Nephron (organoid): ENCODE measurements around the gene HIVEP1.

Experiments used
- H3K27ac Mint-ChIP-seq, 3 experiments: 2 replicates each; pipeline ENCODE4 v1.8.0; 2020; ENCODE audit warnings: mixed read lengths in 3 of 3, mild to moderate bottlenecking in 2 of 3, moderate library complexity in 1 of 3
- H3K27me3 Mint-ChIP-seq: 2 replicates; pipeline ENCODE4 v1.8.0; 2021; ENCODE audit warnings: low read depth, mild to moderate bottlenecking, moderate library complexity, mixed read lengths
- H3K36me3 Mint-ChIP-seq: 2 replicates; pipeline ENCODE4 v1.8.0; 2020; ENCODE audit warnings: low read depth, mixed read lengths
- H3K4me1 Mint-ChIP-seq: 2 replicates; pipeline ENCODE4 v1.8.0; 2020; ENCODE audit warnings: mixed read lengths
- H3K4me3 Mint-ChIP-seq, 3 experiments: 2 replicates each; pipeline ENCODE4 v1.8.0; 2020; ENCODE audit warnings: mild to moderate bottlenecking in 3 of 3, mixed read lengths in 3 of 3, moderate library complexity in 2 of 3
- H3K9me3 Mint-ChIP-seq: 2 replicates; pipeline ENCODE4 v1.8.0; 2020; ENCODE audit warnings: mixed read lengths
- TF ChIP-seq, protein P1 (sequence below), 3 experiments: fragments of 200-600 bp; sonication (generic); IDR thresholded peaks; one replicate each; pipeline ENCODE4 v1.5.0; 2021; ENCODE audit warnings: antibody characterized with exemption in 3 of 3; ENCODE audit not compliant: unreplicated experiment in 3 of 3

HIVEP1 gene

DNA sequence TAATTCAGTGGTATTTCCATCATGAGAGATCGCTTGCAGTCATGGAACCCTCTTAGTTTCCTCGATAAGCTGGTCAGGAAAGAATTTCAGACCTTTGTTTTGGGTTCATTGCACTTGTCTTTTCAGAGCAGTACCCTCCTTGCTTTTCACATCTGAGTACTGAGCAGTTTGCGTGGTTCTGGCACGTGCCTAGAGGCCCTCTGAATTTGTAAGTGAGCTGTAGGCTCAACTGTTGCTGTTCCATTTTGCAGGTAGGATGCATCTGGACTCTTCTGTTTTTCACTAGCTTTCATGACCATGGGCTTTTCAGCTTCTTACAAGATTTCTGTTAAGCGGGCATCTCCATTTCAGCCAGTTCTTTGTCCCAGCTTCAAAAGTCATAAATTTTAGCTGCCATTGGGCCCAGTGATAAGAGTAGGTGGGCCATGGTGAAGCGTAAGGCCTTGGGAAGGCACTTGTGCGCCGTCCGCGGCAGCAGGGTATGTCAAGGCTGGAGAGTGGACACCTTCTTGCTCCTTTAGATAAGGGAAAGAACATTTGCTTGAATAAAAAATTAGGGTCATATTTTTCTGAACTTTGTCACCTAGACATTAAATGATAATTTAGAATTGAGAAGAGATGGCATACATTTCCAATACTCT lies 35.8 kb downstream of the HIVEP1 start:
- H3K27ac Mint-ChIP-seq = no peak overlapping the region
- H3K27me3 Mint-ChIP-seq = peaks cover 4% of the 10 kb centered on the region
- H3K4me3 Mint-ChIP-seq = no peak overlapping the region
- H3K9me3 Mint-ChIP-seq = no peaks in the 10 kb centered on the region
- TF ChIP-seq, protein P1, sequence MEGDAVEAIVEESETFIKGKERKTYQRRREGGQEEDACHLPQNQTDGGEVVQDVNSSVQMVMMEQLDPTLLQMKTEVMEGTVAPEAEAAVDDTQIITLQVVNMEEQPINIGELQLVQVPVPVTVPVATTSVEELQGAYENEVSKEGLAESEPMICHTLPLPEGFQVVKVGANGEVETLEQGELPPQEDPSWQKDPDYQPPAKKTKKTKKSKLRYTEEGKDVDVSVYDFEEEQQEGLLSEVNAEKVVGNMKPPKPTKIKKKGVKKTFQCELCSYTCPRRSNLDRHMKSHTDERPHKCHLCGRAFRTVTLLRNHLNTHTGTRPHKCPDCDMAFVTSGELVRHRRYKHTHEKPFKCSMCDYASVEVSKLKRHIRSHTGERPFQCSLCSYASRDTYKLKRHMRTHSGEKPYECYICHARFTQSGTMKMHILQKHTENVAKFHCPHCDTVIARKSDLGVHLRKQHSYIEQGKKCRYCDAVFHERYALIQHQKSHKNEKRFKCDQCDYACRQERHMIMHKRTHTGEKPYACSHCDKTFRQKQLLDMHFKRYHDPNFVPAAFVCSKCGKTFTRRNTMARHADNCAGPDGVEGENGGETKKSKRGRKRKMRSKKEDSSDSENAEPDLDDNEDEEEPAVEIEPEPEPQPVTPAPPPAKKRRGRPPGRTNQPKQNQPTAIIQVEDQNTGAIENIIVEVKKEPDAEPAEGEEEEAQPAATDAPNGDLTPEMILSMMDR (IDR thresholded peaks at IDR 0.05; ENCODE audit: unreplicated experiment in 3 of 3) = no peak
- H3K36me3 Mint-ChIP-seq = peaks cover 13% of the 10 kb centered on the region
- H3K4me1 Mint-ChIP-seq = peaks cover 26% of the 10 kb centered on the region

DNA sequence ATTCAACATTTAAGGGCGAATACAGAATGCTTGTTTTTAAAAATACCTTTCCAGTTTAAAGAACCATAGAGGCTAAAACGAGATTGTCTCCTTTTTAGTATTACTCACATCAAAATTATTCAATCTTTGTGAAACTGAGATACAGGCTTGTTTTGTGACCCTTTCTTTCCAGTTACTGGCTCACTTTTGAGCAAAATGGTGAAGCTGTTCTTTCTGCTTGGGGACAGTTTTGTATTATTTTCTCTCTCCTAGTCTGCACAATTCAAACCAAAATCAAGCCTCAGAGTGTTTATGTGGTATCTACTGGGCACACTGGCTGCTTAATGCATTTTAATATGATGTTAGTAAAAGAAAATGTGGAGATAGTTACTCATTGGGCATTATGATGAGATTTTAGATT lies 36.5 kb downstream of the HIVEP1 start:
- Mint-ChIP-seq H3K4me3 (no peak overlapping the region), H3K27me3 (peaks cover 4% of the 10 kb centered on the region)
- TF ChIP-seq, protein P1 (IDR thresholded peaks at IDR 0.05; ENCODE audit: unreplicated experiment in 3 of 3) = no peak

DNA sequence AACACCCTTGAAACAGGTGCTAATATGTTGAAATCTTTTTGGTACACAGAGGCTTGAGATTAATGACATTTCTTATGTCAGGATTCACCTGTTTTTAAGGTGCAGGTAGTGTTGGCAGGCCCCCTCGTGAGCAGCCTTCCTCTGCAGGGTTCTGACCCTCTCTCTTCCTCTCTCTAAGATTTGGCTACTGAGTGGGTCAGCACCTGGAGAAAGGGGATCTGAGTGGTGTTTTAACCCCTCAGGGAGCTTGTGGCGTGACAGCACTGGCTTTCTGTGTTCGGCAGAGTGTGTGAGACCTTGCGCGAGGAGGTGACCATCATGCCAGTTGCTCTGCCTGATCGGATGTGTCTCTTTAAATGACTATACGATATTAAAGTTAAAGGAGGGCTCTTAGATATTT lies 37.1 kb downstream of the HIVEP1 start:
- H3K27ac Mint-ChIP-seq = no peak overlapping the region
- H3K27me3 Mint-ChIP-seq = peaks cover 4% of the 10 kb centered on the region
- TF ChIP-seq, protein P1 (IDR thresholded peaks at IDR 0.05; ENCODE audit: unreplicated experiment in 3 of 3) = no peak
- no peak overlapping the region for H3K4me3 Mint-ChIP-seq
- peaks cover 21% of the 10 kb centered on the region for H3K4me1 Mint-ChIP-seq
- H3K36me3 Mint-ChIP-seq = peaks cover 11% of the 10 kb centered on the region
- no peaks in the 10 kb centered on the region for H3K9me3 Mint-ChIP-seq

More for the DNA sequence above, 36.5 kb downstream of the HIVEP1 start:
- H3K27ac Mint-ChIP-seq = no peak overlapping the region
- H3K36me3 Mint-ChIP-seq = peaks cover 11% of the 10 kb centered on the region
- H3K9me3 Mint-ChIP-seq = no peaks in the 10 kb centered on the region
- H3K4me1 Mint-ChIP-seq = peaks cover 26% of the 10 kb centered on the region

DNA sequence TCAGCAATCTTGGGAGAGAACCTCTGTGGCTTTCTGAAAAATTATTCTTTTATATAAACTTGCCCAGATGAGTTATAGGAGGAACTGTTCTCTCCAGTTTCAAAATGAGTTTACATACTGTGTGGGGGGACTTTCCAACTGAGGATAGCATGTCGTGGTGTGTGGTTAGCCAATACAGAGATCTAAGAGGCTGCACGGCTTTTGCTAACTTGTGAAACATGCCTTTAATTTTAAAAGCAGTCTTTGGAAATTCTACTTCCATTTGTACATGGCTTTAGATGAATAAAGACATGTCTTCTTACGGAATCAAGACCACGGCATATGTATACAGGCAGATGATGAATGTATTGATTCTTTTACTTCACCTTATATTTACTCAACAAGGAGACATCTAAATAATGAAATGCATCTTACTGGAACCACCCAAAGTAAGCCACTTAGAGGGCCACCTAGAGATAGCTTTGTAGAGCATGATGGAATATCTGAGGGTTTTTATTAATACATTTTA lies 39.8 kb downstream of the HIVEP1 start:
- peaks cover 4% of the 10 kb centered on the region for H3K27me3 Mint-ChIP-seq
- H3K27ac Mint-ChIP-seq = peak overlapping the region; percentile 28 to 77 (median 49)

DNA sequence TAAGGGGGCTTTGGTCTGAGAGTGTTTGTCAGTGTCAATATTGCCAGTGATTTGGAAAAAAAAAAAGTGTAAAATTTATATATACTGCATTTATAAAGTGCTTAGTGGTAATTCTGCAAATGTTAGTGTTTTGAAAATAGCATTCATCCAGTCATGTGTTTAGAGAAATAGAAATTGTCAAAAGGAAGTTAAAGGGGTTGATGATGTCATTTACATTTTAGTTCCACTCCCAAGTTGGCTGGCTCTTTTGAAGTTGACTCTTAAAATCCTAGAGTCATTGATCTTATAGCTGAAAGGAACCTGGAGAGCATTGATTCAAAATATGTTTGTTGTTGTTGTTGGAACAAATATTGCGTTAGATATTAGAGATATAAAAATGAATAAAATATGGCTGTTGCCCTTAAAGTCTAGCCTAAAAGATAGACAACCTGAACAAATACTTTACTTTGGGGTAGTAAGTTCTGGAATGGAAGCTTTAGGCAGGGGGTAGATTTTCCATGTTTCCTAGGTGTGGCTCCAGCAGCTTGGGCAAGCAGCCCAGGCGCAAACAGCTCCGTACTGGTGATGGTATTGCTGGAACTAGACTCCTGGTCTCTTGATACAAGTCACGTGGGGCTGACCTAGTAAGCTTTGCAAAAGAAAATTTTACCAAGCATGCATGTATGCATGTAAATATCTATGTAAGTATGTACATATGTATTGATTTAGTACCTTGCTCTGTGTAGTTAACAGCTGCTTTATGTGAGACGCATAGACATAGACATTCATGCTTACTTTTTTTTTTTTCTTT lies 46.3 kb downstream of the HIVEP1 start:
- H3K9me3 Mint-ChIP-seq = no peaks in the 10 kb centered on the region
- no peak overlapping the region for H3K4me3 Mint-ChIP-seq
- peaks cover 25% of the 10 kb centered on the region for H3K4me1 Mint-ChIP-seq
- H3K27ac Mint-ChIP-seq = no peak overlapping the region
- TF ChIP-seq, protein P1 (IDR thresholded peaks at IDR 0.05; ENCODE audit: unreplicated experiment in 3 of 3) = no peak
- H3K27me3 Mint-ChIP-seq = no peaks in the 10 kb centered on the region
- H3K36me3 Mint-ChIP-seq = no peaks in the 10 kb centered on the region

More for the DNA sequence above, 39.8 kb downstream of the HIVEP1 start:
- H3K36me3 Mint-ChIP-seq = peaks cover 11% of the 10 kb centered on the region
- H3K4me3 Mint-ChIP-seq = peak overlapping the region in 2 of 3 experiments; percentile 1 to 4
- TF ChIP-seq, protein P1 (IDR thresholded peaks at IDR 0.05; ENCODE audit: unreplicated experiment in 3 of 3) = no peak
- peaks cover 15% of the 10 kb centered on the region for H3K4me1 Mint-ChIP-seq
- H3K9me3 Mint-ChIP-seq = no peaks in the 10 kb centered on the region
